ENCODE measurements around the gene SLC17A9.
"Not testable (repeated sequence)": the region's sequence is repeated elsewhere in the genome, so short reads cannot be mapped to it uniquely, and the experiment has no call there.

Gene SLC17A9

DNA sequence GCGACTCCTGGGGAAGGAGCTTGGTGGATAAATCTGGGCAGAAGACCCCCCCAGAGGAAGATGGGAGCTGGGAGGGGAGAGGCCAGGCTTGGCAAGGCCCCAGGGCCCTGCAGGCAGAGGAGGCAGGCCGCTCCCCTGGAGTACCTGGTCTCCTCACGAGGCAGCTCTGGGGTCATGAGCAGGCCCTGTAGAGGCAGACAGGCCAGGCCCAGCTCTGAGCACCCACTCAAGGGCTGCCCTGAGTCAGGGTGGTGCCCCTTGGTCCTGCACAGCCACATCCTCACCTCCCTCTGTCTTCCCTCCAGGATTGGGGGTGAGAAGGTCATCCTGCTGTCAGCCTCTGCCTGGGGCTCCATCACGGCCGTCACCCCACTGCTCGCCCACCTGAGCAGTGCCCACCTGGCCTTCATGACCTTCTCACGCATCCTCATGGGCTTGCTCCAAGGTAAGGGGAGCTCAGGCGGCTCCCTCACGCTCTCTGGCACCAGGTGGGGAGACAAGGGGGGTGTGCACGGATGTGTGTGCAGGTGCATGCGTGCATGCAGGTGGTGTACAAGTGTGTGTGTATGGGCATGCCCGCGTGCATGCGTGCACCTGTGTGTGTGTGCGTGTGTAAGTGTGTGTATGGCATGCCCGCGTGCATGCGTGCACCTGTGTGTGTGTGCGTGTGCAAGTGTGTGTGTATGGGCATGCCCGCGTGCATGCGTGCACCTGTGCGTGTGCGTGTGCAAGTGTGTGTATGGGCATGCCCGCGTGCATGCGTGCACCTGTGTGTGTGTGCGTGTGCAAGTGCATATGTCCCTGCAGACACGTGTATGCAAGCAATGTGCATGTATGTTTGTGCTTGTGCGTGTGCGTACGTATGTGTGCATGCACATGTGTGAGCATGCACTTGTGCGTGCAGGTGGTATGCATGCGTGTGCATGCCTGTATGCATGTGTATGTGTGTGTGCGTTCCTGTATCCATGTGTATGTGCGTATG, 4.9 kb downstream of the SLC17A9 start:
- DNase-seq: no peak

DNA sequence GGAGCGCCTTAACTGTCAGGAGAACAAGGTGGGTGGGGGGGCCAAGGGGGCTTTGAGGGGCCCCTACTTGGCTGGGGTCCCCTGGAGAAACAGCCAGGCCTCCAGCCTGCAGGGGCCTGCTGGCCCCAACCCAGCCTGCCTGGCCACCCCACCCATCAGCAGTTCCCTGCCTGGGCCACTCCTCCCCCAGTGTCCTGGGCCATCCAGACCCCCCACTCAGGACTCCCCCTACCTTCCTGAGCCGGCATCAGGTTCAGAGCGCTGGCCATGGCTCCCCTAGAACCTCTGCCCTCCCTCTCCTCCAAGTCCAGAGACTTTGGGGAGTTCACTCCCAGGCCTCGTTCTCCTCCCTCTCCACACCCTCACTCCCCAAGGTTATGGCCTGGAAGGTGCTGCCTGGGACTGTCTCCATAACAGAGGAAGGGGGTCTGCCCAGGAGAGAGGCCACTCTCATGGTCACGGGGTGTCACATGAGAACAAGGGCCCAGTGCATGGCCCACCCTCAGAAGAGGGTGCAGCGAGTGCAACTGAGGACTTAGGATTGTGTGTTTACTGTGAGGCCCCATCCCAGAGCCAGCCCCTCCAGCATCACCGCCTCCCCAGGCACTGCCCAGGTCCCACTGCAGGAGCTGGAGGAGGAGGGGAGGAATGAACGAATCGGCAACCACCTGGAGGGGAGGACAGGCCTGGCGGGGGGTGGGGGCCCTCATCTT, 6.0 kb downstream of the SLC17A9 start:
- no peak for DNase-seq

DNA sequence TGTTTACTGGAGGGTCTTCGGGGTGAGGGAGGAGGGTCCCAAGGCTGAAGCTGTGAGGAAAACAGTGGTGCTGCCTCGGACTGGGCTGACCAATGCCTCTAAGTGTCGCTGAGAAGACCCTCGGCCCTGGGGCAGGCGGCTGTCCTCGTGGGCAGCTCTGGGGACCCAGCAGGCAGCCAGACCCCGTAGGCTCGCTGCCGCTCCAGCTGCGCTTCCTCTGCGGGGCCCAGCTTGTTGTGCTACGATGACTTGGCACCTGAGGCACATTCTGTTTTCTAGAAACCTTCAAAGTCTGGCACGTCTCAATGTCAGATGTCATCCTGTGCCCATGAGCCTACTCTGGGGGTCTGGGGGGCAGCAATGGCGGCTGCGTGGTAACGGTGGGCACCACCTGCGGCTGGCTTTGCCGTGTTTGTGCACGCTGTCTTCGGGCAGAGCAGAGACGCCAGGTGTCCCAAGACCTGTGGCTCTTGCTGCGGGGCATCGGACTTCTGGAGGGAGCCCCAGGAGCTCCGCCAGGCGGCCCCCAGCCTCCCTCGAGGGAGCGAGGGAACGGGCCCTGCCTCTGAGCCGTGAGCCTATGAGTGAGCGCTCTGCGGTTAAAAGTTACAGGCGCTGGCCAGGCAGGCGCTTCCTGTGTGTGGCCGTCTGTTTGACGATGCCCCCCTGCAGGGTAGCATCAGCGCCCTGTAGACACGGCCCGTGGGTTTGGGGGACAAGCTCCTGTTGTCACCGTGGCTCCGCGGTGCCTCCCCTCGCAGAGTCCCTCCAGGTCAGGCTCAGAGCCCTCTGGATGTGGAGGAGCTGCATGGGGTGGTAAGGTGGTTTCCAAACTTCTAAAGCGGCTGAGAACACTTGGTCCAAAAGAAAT, 6.8 kb downstream of the SLC17A9 start:
- DNase-seq: no peak

DNA sequence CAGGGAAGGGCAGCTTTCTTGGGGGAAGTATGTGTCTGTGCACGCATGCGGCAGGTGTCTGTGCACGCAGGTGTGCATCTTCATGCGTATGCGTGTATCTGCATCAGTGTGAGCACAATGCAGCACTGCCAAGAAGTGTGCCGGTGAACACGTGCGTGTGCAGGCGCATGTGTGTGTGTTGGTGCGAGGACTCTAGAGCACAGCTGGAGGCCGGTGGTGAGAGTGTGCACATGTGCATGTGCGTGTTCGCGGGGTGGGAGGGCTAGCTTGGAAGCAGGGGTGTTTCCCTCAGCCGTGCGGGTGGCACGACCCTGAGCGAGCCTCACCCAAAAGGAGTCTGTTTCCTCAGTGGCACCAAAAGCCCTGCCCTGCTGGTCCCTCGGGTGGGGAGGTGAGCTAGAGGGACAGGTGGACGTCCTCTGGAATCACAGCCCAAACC, 7.5 kb downstream of the SLC17A9 start:
- no peak for DNase-seq

DNA sequence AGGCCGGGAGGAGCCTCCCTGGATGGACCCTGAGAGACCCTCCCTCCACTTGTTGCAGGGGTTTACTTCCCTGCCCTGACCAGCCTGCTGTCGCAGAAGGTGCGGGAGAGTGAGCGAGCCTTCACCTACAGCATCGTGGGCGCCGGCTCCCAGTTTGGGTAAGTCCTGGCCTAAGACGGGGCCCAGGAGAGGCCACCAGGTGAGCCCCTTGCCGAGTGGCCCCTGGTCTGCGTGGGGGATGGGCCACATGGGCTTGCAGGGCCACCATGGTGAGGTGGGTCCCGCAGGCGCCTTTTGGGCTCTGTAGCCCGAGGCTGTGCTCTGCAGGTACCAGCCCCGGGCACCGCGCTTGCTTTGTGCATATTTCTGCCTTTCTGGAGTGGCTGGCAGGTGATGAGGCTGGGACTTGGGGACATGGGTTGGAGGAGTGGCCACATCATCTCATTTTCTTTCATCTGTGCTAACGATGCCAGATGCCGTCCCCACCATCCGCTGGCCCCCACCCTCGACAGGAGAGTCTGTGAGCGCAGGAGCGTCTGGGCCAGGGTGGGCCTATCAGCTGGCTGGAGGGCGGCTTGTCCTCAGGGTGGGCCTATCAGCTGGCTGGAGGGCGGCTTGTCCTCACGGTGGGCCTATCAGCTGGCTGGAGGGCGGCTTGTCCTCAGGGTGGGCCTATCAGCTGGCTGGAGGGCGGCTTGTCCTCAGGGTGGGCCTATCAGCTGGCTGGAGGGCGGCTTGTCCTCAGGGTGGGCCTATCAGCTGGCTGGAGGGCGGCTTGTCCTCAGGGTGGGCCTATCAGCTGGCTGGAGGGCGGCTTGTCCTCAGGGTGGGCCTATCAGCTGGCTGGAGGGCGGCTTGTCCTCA, 8.2 kb downstream of the SLC17A9 start:
- not testable (repeated sequence) for DNase-seq

DNA sequence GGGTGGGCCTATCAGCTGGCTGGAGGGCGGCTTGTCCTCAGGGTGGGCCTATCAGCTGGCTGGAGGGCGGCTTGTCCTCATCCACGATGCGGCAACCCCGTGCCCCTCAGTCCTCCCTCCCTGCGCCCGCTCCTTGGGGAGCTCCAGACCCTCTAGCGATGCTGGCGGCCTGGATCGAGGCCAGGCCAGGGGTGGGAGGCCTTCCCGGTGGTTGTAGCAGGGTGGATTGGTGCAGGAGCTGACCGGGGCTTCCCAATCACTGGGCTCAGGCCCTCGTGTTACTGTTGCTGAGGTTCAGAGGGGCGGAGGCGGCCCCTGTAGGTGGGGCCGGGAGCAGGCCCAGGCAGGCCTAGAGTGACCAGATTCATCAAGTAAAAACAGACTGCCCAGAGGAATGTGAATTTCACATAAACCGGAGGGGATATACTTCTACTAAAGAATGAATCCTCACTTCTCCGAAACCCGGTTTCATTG, 8.8 kb downstream of the SLC17A9 start:
- no peak for DNase-seq

DNA sequence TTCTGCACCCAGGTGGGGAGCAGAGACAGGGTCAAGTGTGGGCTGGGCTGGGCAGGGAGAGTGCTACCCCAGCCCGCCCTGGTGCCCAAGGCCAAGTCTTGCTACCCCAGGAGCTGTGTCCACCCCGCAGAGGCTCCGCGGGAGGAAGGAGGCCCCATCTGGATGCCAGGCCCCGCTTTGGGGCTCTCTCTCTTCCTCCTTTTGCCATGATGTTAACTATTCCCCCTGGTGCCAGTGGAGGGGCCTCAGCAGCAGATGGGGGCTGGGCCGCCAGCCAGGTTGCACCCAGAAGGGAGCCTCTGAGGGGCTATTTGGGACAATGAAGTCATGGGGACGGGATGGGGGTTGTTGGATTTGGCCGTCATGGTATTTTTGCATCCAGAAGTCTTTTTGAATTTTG, 9.3 kb downstream of the SLC17A9 start:
- DNase-seq: no peak

DNA sequence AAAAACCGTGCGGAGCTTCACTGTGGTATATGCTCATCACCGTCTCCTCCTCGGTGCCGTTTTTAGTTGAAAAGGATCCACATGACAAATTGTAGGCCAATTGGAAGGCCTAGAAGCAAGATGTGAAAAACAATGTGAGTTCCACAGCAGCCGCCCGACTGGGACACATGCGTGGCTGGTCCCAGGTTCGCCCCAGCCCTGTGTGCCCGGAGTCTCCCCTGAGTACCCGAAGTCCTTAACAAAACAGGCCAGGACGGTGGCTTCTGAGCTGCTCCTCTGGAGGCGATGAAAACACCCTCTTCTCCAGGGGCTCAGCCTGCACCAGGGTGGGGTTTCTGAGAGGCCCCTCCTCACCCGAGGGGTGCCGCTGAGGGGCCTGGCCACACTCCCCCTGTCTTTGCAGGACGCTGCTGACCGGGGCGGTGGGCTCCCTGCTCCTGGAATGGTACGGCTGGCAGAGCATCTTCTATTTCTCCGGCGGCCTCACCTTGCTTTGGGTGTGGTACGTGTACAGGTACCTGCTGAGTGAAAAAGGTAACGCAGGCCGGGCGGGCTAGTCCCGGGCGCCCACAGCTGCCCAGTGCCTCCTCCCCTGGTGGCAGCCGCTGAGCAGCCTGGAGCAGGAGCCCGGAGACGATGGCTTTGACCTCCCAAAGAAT, 9.8 kb downstream of the SLC17A9 start:
- DNase-seq: no peak

DNA sequence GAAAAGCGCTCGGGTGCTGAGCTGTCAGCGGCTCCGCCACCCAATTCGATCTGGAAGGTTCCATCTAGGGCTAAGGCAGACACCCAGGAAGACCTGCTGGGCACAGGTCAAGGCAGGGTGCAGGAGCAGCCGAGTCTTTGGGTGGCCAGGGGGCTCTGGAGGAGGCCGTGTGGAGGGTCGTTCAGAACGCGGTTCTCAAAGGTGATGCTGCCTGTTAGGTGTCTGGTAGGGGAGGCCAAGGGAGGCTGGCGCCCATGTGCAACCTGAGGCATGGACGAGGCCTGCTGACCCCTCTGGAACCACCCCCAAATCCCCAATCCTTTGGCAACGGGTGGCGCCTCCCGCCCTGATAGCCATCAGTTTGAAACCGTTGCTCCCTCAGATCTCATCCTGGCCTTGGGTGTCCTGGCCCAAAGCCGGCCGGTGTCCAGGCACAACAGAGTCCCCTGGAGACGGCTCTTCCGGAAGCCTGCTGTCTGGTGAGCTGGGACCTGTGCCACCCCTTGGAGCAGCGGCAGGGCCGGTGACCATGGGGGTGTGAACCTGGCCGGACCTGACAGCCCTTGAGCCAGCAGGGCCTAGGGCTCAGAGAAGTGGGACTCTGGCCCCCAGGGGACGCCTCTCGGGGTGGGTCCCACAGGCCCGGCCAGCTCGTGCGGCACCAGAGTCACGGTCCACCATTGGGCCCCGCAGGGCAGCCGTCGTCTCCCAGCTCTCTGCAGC, 10.5 kb downstream of the SLC17A9 start:
- no peak for DNase-seq

DNA sequence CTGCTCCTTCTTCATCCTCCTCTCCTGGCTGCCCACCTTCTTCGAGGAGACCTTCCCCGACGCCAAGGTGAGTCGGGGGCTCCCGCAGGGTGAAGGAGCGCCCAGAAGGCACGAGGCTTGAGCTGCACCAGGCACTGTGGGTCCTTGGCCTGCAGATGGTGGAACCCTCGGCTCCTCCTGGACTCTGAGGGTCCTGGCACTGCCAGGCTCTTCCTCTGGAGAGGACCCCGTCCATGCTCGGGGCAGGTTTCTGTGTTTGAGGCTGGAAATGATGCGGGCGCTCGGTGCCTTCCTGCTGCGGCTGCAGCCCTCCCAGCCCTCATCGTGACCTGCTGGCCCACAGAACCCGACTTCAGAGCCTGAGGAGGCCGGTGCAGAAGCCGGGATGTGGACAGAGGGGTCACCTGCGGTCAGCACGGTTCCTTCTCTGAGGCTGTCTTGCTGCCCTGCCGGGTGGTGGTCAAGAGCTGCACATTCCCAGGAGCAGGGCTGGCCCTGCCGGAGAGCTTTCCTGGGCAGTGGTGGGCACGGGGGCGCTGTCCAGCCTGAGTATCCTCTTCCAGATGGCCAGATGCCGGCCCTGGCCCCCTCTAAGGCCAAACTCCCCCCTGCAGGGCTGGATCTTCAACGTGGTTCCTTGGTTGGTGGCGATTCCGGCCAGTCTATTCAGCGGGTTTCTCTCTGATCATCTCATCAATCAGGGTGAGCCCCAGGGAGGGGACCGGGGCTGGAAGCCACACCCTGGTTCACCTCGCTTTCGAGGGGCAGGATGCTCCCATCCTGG, 11.3 kb downstream of the SLC17A9 start:
- no peak for DNase-seq

DNA sequence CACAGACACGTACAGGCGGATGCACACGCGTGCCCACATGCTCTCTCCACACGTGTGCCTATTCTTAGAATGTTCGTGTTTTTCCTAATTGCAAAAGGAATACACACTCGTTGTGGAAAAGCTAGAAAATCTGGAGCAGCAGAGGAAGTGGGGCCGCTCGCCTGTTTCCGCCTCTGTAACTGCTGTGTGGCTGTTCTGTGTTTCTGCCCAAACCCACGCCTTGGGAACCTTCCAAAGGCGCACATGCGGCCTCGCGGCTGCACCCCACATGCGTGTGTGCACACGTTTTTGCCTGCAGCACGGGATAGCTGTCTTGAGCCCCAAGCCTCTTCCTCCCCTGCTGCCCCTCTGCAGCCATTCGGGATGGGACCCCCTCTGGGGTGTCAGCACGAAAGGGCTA, 12.2 kb downstream of the SLC17A9 start:
- no peak for DNase-seq

DNA sequence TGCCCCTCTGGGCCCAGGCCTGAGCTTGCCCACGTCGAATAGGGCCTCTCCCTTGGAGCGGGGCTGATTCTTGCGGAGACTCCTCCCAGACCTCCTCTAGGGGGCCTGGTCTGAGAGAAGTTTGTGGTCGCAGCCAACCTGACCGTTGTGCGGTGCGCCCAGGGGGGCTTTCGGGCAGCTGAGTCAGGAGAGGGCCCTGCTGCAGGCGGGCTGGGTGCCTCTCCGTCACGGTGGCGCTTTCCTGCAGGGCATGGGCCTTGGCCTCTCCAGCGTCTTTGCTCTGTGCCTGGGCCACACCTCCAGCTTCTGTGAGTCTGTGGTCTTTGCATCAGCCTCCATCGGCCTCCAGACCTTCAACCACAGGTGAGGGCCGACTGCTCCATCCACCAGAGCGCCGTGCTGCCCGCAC, 12.9 kb downstream of the SLC17A9 start:
- DNase-seq: no peak

DNA sequence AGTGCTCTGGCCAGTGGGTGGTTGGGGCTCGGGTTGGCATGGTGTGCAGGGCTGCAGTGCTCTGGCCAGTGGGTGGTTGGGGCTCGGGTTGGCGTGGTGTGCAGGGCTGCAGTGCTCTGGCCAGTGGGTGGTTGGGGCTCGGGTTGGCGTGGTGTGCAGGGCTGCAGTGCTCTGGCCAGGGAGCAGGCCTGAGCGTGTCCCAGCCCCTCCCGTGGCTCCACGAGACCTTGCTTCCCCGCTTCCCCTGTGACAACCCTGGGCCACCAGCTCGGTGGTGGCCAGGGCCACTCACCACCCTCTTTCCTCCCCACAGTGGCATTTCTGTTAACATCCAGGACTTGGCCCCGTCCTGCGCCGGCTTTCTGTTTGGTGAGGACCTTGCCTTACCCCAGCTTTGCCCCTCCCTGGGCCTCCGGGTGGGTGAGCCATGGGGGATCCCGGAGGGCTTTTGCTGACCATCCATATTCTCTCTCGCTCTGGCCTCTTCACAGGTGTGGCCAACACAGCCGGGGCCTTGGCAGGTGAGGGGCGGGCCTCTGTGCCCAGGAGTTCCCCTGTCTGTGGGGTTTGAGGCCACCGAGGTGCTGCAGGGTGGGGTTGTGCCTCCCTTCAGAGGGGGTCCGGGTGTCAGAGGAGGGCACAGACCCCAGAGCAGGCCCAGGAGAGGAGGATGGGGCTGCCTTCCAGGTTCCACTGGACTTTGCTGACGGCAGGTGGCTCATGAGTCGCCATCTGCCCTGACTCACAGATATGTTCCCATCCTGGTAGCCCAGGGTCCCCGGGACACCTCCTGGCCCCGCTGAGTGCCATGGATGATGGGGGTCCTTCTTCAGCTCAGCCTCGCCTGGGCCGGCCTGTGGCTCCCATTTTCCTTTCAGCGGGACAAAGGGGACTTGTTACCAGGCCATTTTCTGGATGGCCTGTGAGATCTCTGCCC, 14.0 kb downstream of the SLC17A9 start:
- no peak for DNase-seq

DNA sequence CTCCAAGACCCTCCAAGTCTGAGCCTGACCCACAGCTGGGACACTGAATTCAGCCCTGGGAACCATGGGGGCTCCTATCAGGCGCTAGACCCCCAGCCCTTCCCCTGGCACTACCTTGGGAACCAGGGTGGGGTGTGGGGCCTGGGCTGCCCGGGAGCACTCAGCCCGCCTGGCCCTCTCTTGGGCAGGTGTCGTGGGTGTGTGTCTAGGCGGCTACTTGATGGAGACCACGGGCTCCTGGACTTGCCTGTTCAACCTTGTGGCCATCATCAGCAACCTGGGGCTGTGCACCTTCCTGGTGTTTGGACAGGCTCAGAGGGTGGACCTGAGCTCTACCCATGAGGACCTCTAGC, 14.6 kb downstream of the SLC17A9 start:
- DNase-seq: no peak

DNA sequence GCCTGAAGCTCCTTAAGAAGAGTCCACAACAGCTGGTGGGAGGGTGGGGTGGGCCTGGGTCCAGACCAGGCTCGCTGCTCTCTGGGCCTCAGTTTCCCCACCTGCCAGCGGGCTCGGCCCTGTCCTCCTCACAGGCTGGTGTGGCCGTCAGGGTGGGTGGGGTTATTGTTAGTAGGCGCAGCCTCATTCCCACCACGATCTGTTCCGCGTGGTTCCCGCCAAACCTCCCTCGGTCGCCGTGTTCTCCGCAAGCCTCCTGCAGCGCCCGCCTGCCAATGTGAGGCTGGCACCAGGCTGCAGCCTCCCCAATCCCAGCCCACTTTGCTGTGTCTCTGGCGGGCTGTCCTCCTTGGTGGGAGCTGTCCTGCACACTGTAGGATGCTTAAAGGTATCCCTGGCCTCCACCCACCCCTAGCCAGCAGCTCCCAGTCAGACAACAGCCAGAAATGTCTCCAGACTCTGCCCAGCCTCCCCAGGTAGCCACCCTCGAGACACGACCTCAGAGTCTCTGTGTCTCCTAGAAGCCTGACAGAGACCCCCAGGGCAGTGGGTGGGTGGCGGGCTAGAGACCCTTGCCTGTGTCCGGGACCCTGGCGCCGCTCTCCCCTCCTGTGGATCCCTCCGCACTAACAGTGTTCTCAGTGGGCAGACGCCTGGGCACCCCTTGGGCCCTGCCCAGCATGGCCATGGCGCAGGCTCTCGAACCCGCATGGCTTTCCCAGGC, 15.3 kb downstream of the SLC17A9 start:
- DNase-seq: no peak

DNA sequence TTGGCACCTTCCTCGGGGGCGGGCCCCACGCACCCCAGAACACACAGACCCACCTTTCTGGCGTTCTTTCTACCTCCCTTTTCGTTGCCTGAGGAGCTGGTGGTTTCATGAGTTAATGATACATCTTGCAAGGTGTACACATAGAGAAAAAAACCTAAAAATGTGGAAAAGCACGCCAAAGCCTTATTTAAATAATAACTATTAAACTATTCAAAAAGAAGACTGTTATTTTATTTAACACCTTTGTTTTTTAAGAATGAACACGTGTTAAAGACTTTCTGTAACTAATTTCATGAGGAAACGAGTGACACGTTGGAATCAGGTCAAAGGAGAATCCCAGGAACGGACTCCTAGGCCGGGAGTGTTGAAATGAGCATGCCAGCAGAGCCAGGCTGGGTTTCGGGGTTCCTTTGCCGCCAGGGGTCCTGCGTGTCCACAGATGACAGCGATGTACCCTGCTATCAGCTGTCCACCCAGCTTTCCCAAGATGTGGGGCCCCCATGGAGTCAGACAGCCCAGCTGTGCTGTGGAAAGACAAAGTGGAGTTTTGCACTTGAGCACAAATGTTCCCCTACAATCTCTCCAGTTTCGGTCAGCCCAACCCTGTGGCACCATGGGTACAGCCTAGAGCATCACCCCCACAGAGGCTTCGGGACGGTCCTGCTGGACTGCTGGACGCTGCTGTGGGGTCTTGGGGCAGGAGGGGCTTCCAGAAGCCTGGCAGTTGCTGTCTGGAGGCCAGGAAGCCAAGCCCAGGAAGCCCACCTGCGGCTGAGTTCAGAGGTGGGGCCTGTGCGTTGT, 16.1 kb downstream of the SLC17A9 start:
- no peak for DNase-seq

DNA sequence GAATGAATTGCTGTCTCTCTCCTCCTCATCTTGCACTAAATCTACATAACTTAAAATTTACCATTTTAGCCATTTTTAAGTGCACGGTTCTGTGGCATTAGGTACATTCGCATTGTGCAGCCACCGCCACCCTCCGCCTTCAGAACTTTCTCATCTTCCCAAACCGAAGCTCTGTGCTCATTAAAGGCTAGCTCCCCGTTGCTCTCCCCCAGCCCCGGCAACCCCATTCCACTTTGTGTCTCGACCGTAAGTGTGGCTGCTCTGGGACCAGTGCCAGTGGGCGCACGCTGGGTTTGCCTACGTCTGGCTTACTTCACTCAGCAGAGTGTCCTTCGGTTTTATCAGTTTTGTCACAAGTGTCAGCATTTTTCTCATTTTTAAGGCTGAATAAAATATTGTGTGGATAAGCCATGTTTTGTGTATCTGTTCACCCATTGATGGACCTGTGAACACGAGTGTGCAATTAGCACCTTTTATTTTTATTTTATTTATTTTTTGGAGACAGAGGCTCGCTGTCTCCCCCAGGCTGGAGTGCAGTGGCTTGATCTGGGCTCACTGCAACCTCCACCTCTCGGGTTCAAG, 16.8 kb downstream of the SLC17A9 start:
- DNase-seq: no peak
